Activated CD4-positive, alpha-beta T cell treated with anti-CD3 and anti-CD28 coated beads for 24 hours (primary cell): Measurements from ENCODE around the gene NOVA2.

Experiments
- DNase-seq, 2 donors: peaks; one replicate each; pipeline ENCODE4 v3.0.0-alpha.2; 2020; ENCODE audit warnings: low read depth in 2 of 2

The NOVA2 gene, protein sequence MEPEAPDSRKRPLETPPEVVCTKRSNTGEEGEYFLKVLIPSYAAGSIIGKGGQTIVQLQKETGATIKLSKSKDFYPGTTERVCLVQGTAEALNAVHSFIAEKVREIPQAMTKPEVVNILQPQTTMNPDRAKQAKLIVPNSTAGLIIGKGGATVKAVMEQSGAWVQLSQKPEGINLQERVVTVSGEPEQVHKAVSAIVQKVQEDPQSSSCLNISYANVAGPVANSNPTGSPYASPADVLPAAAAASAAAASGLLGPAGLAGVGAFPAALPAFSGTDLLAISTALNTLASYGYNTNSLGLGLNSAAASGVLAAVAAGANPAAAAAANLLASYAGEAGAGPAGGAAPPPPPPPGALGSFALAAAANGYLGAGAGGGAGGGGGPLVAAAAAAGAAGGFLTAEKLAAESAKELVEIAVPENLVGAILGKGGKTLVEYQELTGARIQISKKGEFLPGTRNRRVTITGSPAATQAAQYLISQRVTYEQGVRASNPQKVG

DNA sequence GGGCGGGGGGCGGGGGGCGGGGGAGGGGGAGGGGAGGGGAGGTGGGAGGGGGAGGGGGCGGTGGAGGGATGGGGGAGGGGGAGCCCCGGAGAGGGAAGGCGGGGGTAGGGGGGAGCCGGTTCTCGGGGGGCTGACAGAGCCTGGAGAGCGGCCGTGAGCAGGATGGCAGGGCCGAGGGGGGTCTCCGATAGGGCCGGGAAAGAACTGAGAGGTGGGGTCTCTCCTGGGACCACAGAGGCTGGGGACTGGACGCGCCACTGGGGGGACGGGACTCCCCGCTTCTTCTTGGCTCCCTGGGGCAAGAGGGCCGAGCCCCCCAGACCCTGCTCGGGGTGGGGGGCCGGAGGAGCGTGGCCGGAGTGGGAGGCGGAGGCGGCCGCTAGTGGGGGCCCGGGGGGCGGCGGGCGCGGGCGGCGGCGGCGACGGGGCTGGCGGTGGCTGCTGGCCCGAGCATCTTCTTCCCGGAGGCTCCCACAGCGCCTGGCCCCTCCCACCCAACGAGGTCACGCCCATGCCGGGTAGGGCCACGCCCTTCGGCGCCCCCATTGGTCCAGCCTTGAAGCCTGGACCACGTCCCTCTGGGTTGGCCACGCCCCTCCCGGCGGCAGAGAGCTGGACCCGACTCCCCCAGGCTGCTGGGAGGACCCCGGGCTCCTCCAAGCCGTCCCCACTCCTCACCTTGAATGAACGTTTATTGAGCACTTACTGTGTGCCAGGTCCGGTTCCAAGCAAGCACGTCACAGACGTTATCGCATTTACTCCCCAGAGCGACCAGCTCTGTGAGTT, at the start of gene NOVA2:
TSS of gene NOVA2 (minus strand) at position 313 of the 786 bp plus-strand sequence. CDS start 514 bp downstream, outside the sequence.
- DNase-seq, result peak in 1 of 2 donors; percentile 31

- no peak for DNase-seq
Measured at GRCh38 chr19:46023311-46023779, 49.7 kb upstream of the NOVA2 start.

- no peak for DNase-seq
Measured at GRCh38 chr19:46022431-46023310, 49.0 kb upstream of the NOVA2 start, which contains the start of gene PGLYRP1. TSS of gene PGLYRP1 (minus strand) at chr19:46023053. CDS start at chr19:46023021, 32 bp downstream.

GRCh38 chr19:46022061-46022430, 48.4 kb upstream of the NOVA2 start:
- no peak for DNase-seq

GRCh38 chr19:46021531-46022041, 47.9 kb upstream of the NOVA2 start:
- no peak for DNase-seq

GRCh38 chr19:46020819-46021125, 47.1 kb upstream of the NOVA2 start:
- no peak for DNase-seq

- no peak for DNase-seq
Measured at GRCh38 chr19:46019270-46019669, 45.6 kb upstream of the NOVA2 start.

GRCh38 chr19:46018729-46019251, 45.1 kb upstream of the NOVA2 start:
- no peak for DNase-seq

GRCh38 chr19:46017874-46018675, 44.4 kb upstream of the NOVA2 start:
- DNase-seq, result no peak

- no peak for DNase-seq
Measured at GRCh38 chr19:46017095-46017429, 43.4 kb upstream of the NOVA2 start.

DNA sequence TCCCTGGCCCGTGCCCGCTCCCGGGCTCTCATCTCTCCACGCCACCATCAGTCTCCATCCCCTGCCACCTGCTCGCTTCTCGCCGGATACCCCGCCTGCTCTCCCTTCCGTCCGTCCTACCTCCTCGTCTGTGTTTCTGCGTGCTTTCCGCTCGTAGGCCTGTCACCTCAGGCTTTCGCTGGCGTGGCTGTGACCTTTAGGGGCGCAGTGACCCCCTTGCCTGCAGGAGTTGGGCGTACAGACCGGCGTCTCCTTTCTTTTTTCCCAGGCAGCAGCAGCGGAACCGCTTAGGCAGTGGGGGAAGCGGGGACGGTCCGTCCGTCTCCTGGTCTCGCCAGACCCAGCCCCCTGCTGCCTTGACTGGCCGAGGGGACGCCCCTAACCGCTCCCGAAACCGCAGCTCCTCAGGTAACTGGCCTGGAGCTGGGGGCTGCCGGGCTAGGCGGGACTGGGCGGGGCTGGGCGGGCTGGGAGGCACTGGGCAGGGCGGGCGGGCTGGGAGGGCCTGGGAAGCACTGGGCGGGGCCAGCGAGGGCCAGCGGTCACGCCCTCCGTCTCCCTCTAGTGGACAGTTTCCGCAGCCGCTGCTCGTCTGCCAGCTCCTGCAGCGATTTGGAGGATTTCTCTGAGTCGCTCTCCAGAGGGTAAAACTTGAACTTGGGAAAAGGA, 42.9 kb upstream of the NOVA2 start:
- DNase-seq, result peak; percentile 74 to 78

GRCh38 chr19:46015687-46016425, 42.2 kb upstream of the NOVA2 start:
- no peak for DNase-seq

DNA sequence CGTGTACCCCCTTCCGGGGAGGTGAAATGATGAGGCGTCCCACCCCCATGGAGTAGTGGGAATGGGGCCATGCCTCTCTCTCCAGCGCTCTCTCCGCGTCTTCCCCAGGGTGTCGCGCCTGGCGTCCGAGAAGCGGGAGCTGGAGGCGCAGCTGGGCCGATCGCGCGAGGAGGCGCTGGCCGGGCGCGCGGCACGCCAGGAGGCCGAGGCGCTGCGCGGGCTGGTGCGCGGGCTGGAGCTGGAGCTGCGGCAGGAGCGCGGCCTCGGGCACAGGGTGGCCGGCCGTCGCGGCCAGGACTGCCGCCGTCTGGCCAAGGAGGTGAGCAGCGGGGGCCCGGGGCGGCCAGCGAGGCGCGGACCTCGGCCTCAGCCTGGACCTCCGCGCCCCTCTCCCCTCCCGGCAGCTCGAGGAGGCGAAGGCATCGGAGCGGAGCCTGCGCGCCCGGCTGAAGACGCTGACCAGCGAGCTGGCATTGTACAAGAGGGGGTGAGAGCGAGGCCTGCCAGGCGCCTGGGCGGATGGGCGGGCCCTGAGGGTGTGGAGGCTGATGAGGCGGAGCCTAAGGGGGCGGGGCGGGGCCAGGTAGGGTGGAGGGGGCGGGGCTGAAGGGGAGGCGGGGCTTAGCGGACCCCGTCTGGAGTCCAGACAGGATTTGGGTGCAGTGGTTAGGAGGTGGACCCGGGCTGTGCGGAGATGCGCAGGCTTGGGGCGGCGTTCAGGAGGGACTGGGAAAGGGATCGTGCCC, 41.4 kb upstream of the NOVA2 start:
- DNase-seq, result peak; percentile 54 to 64

DNA sequence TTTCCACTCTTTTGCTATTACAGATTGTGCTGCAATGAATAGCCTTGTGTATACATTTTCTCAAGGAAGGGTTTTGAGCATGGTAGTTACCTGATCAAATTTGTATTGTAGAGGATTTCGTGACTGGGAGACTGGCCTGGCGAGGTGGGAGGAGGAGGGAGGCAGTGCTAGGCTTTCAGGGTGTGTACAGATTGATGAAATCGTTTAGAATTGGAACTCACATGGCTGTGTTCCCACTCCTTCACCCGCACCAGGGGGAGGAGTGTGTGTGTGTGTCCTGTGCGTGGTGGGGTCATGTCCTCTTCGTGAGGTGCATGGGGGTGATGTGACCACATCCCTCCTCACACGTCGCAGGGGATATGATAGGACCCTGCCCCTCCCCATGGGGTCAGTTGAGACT, 40.9 kb upstream of the NOVA2 start:
- no peak for DNase-seq

DNA sequence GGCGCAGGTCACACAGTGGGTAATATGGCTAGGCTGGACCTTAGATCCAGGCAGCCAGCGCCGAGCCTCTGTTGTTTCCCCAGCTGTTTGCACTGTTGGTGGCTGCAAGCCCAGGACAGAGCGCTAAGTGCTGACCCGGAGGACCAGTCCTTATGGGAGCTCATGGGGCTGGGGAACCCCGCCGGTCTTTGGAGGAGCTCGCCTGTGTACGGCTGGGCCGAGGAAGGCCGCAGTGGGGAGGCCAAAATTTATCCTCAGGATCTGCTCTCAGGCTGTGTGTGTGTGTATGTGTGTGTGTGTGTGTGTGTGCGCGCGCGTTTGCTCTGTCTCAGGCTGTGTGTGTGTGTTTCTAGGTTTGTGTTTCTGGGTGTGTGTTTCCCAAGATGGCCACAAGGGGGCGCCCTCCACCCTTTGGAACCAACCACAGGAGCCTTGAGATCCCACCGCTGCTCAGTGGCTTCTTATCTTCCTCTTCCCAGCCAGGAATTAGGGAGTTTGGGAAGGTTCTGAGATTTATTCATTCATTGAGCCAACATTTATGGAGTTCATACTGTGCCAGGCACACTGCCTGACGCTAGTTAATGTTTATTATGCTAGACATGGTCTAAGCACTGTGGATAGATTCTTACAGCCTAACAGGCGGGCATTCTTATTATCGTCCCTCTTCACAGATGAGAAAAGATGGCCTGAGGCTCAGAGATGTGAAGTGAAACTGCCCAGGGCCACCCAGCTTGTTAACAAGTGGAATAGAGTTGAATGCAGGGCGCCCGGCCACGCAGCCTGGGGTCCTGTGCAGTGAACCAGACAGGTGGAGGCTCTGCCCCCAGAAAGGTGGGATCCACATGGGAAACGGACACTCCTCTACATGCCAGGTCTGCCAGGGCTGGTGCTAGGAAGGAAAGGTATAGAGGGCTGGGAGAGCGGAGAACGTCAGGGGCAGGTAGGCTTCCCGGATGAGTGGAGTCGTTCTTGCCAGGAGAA, 36.2 kb upstream of the NOVA2 start:
- DNase-seq, result peak; percentile 55 to 61

- DNase-seq, result no peak
Measured at GRCh38 chr19:46006411-46006810, 32.7 kb upstream of the NOVA2 start.

GRCh38 chr19:46002678-46003275, 29.1 kb upstream of the NOVA2 start:
- DNase-seq, result no peak
